GM18511 (cell line): ENCODE results near the gene IL12B.
"Not testable (repeated sequence)": the region's sequence is repeated elsewhere in the genome, so short reads cannot be mapped to it uniquely, and the experiment has no call there.

Experiments
- ATAC-seq: cut with Tn5 transposase; IDR thresholded peaks from one replicate; pipeline ENCODE4 v1.9.1; 2021; ENCODE audit warnings: mild to moderate bottlenecking, moderate library complexity; ENCODE audit not compliant: unreplicated experiment

Gene IL12B

GRCh38 chr5:159330131-159330800, at the start of gene IL12B:
Gene IL12B (minus strand): TSS chr5:159330487. CDS start chr5:159326782, 3,705 bp downstream.
- no peak for ATAC-seq

GRCh38 chr5:159377653-159378052, 47.4 kb upstream of the IL12B start:
- no peak for ATAC-seq

- ATAC-seq: not testable (repeated sequence)
Measured at GRCh38 chr5:159367866-159368265, 37.6 kb upstream of the IL12B start.

- ATAC-seq: not testable (repeated sequence)
Measured at GRCh38 chr5:159366776-159367175, 36.5 kb upstream of the IL12B start.

- ATAC-seq: no peak
Measured at GRCh38 chr5:159362220-159362619, 31.9 kb upstream of the IL12B start.

- ATAC-seq: not testable (repeated sequence)
Measured at GRCh38 chr5:159359871-159360270, 29.6 kb upstream of the IL12B start.

- ATAC-seq: no peak
Measured at GRCh38 chr5:159359408-159359807, 29.1 kb upstream of the IL12B start.

- ATAC-seq: no peak
Measured at GRCh38 chr5:159353661-159354252, 23.5 kb upstream of the IL12B start.

GRCh38 chr5:159350644-159351043, 20.4 kb upstream of the IL12B start:
- ATAC-seq: not testable (repeated sequence)

GRCh38 chr5:159350216-159350615, 19.9 kb upstream of the IL12B start:
- ATAC-seq: not testable (repeated sequence)

GRCh38 chr5:159345861-159346260, 15.6 kb upstream of the IL12B start:
- ATAC-seq: no peak

- ATAC-seq: no peak
Measured at GRCh38 chr5:159345336-159345735, 15.0 kb upstream of the IL12B start.

- ATAC-seq: no peak
Measured at GRCh38 chr5:159343295-159344094, 13.2 kb upstream of the IL12B start.

GRCh38 chr5:159342840-159343239, 12.6 kb upstream of the IL12B start:
- ATAC-seq: no peak

GRCh38 chr5:159341906-159342310, 11.6 kb upstream of the IL12B start:
- no peak for ATAC-seq

GRCh38 chr5:159341145-159341544, 10.9 kb upstream of the IL12B start:
- ATAC-seq: no peak

GRCh38 chr5:159340511-159340910, 10.2 kb upstream of the IL12B start:
- ATAC-seq: no peak

- no peak for ATAC-seq
Measured at GRCh38 chr5:159339460-159339859, 9.2 kb upstream of the IL12B start.

- ATAC-seq: no peak
Measured at GRCh38 chr5:159338118-159338517, 7.8 kb upstream of the IL12B start.

- ATAC-seq: no peak
Measured at GRCh38 chr5:159337016-159337955, 7.0 kb upstream of the IL12B start.

- ATAC-seq: no peak
Measured at GRCh38 chr5:159336586-159336985, 6.3 kb upstream of the IL12B start.
